NCI-H1105 treated with DMSO at 0.1 percent for 48 hours (cell line): Measurements from ENCODE around the gene LONP2.
A peak's percentile ranks its signal among the peaks of the same experiment; 100 is the strongest.
"Not testable (repeated sequence)": the region's sequence is repeated elsewhere in the genome, so short reads cannot be mapped to it uniquely, and the experiment has no call there.

ENCODE experiments used
- DNase-seq: peaks from one replicate; lab custom pipeline; 2025; lab: John Stamatoyannopoulos, UW

The LONP2 gene

DNA sequence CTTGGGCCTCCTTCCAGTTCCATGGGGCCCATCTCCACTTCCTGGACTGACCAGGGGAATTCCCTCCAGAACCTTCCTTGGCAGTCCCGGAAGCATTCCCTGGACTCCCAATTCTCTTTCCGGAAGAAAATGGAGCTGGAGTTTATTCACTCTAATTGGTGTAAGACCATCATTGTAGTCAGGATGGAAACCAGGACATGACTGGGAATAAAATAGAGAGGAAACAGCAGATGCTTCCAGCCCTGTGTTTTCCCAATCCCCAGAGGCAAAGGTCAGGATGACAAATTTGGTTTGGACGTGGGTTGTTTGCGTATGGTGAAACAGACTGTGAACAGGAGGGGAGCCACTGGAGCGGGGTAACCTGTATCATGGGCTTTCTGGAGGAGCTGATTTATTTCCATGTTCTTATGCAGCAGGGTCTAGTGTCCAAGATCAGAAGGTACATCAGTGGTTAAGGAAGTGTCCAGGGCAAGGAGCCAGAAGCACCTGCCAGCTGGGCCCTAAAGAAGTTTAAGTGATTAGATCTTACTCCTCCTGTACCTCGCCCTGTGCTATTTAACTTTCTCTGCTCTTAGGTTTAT is 8.5 kb upstream of the LONP2 start:
- DNase-seq = no peak

DNA sequence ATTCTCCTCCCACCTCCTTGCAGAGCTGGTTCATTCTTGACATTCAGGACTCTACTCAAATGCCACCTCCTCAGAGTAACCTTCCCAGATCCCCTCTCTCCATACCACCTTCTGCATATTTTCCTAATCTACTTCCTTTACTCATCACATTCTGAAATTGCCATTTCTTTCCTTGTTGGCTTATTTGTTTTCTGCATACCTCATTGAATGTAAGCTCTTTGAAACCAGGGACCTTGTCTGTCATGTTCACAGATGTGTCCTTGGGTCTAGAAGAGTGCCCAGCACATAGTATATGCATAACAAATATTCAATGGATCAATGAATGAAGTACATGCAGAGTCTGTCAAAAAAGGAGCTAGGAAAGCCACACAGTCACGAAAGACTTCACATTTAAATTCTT is 7.8 kb upstream of the LONP2 start:
- no peak for DNase-seq

GRCh38 chr16:48240147-48240546 is 4.0 kb upstream of the LONP2 start:
- not testable (repeated sequence) for DNase-seq

GRCh38 chr16:48244863-48245195 is 729 bp downstream of the LONP2 start:
- DNase-seq = no peak

GRCh38 chr16:48246066-48246465 is 2.0 kb downstream of the LONP2 start:
- DNase-seq = no peak

DNA sequence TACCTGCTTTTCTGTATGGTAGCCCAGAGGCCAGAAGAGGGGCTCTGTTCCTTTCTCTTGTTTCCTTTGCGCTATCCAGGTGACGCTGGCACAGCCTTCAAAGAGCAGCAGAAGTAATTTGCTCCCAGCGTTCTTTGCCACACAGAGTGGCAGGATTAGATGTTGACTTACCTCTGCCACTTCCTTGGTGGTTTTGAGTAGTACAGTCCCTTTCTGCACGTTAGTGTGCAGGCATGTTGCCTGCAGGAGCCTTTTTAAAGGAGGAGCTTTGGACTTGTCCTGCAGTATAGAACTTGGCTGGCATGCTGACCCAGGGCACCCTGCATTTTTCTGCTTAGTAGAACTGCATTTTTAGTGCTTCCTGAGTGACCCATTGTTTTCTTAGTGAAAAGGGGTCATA is 3.2 kb downstream of the LONP2 start, which contains the start of gene ABCC11:
ABCC11 (minus strand) TSS at position 229 of the 400 bp plus-strand sequence. CDS start 15,618 bp downstream, outside the sequence.
- no peak for DNase-seq

- DNase-seq = no peak
Measured at GRCh38 chr16:48250520-48251278, 6.6 kb downstream of the LONP2 start.

DNA sequence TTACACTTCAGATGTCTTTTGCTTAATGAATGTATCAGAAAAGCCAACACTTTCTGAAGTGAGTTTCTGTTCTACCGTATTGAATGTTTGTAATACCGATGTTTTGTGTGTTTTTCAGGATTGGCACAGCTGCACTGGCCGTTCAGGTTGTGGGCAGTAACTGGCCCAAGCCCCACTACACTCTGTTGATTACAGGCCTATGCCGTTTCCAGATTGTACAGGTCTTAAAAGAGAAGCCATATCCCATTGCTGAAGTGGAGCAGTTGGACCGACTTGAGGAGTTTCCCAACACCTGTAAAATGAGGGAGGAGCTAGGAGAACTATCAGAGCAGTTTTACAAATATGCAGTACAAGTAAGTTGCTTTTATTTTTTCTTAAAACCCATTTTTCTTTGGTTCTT is 7.9 kb downstream of the LONP2 start:
- DNase-seq = no peak

- no peak for DNase-seq
Measured at GRCh38 chr16:48256579-48257177, 12.6 kb downstream of the LONP2 start.

DNA sequence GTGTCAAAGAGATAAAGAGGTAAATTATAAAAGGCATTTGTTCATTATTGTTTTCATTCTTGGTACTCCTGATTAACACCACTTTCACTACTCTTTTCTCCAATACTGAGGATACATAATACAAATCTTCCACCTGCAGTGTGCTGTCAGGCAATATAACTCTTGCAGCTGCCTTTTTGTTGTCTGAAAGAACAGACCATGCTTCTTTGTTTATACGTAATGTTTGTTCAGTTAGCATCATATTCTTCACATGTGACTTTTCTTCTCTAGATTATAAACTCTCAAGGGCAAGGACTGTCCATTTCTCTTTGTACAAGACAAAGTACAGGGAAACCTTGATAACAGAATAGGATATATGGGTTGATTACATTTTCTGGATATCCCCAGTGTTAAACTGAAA is 17.5 kb downstream of the LONP2 start:
- no peak for DNase-seq

DNA sequence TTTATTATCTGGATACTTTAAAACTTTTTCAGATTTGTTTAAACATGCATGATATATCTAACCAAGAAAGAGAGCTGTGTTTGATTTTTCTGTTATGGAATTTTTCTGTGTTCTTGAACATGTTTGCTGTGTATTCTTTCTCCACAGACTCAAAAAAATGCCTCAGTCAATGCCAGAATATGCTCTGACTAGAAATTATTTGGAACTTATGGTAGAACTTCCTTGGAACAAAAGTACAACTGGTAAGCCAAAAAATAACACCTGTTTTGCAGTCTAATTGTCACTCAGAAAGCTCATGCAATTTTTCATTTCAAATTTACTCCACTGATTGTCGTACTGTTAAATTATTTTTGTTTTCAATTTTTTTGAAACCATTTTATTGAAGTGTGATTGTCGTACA is 18.5 kb downstream of the LONP2 start:
- no peak for DNase-seq

- DNase-seq = peak; percentile 46
Measured at GRCh38 chr16:48269011-48269410, 24.9 kb downstream of the LONP2 start.

GRCh38 chr16:48271728-48272127 is 27.6 kb downstream of the LONP2 start:
- DNase-seq = no peak

DNA sequence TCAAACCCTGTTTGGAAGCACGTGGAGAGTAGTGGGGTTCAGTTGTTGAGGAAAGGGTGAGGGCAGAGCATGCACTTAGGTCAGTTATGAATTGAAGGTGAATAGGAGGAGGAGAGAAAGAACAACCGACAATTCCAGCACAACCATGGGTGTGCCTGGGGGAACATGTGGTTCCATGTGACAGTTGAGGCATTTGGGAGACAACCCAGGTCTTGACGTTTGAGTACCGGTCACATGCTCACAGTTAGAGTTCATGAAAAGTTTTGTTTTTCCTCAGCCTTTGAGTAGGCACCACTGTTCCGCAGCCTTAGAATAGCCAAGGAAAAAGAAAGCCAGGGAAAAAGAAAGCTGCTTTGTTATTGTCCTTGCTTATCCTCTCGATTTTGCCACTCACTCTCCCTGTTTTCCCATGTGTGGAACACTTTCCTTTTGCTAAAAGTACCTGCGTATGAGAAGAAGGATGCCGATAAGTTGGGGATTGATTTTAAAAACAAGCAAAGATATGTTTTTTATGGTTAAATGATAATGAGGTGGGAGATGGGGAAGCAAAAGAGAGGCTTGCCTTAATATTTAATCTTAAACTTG is 28.8 kb downstream of the LONP2 start:
- DNase-seq = no peak

- no peak for DNase-seq
Measured at GRCh38 chr16:48274476-48274875, 30.4 kb downstream of the LONP2 start.

GRCh38 chr16:48276102-48276501 is 32.0 kb downstream of the LONP2 start:
- no peak for DNase-seq

GRCh38 chr16:48277158-48277557 is 33.1 kb downstream of the LONP2 start:
- peak; percentile 40 for DNase-seq

- DNase-seq = no peak
Measured at GRCh38 chr16:48279199-48279598, 35.1 kb downstream of the LONP2 start.

- no peak for DNase-seq
Measured at GRCh38 chr16:48280546-48280945, 36.4 kb downstream of the LONP2 start.

DNA sequence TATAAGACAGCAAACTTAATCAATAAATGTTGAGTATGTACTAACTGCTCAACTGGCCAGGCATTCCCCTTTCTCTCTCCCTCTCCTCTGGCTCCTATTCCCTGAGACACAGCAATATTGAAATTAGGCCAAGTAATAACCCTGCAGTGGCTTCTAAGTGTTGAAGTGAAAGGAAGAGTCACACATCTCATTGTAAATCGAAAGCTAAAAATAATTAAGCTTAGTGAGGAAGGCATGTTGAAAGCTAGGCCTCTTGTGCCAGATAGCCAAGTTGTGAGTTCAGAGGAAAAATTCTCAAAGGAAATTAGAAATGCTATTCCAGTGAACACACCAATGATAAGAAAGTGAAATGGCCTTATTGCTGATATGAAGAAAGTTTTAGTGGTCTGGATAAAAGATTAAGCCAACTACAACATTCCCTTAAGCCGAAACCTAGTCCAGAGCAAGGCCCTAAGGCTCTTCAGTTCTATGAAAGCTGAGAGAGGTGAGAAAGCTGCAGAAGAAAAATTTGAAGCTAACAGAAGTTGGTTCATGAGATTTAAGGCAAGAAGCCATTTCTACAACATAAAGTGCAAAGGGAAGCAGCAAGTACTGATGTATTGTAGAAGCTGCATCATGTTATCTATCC is 38.6 kb downstream of the LONP2 start:
- no peak for DNase-seq

GRCh38 chr16:48284772-48285409 is 40.8 kb downstream of the LONP2 start:
- DNase-seq = no peak

GRCh38 chr16:48287239-48287638 is 43.1 kb downstream of the LONP2 start:
- DNase-seq = no peak
